Prostate gland (tissue), 2 donors: ENCODE results near the gene BIRC6.

Experiments
- CTCF ChIP-seq, 4 experiments: fragments of 200-600 bp in 2 of 4; fragments of 450-650 bp in 2 of 4; sonication (generic) in 2 of 4; IDR thresholded peaks; 1 replicate in 3 of 4; 2 replicates in 1 of 4; pipeline ENCODE4 v1.5.1; 2016 to 2019; ENCODE audit warnings: antibody characterized with exemption in 4 of 4, mild to moderate bottlenecking in 2 of 4, moderate library complexity in 2 of 4
- POLR2A ChIP-seq: fragments of 450-650 bp; IDR thresholded peaks from one replicate; pipeline ENCODE4 v1.6.1; 2016; ENCODE audit warnings: antibody characterized with exemption, mild to moderate bottlenecking
- POLR2AphosphoS5 ChIP-seq: sonication (generic); formaldehyde crosslinking; IDR thresholded peaks from one replicate; pipeline ENCODE4 v1.6.1; 2017; ENCODE audit warnings: antibody characterized with exemption

- no peak for TF ChIP-seq CTCF (IDR thresholded peaks at IDR 0.05)
- no peak for TF ChIP-seq POLR2A
- TF ChIP-seq POLR2AphosphoS5: no peak
Observed at GRCh38 chr2:32453242-32454062, 96.6 kb downstream of the BIRC6 start.
